H9 (cell line): ENCODE measurements around the gene FGFR3. TPM values are rescaled to one million over a fixed set of nuclear protein-coding genes. Genes with fewer than 3 reads are reported as not detected.

Source experiments
- DNase-seq: peaks from one replicate; pipeline ENCODE4 v3.0.0-alpha.2; 2017
- H2AFZ ChIP-seq: one replicate; pipeline ENCODE4 v1.6.1; 2013; ENCODE audit warnings: mild to moderate bottlenecking, low read length, control low read depth, moderate library complexity
- H2AK5ac ChIP-seq: 2 replicates; pipeline ENCODE4 v1.6.1; 2013; ENCODE audit warnings: low read length, control low read depth, mixed read lengths; ENCODE audit not compliant: insufficient read length
- H2BK120ac ChIP-seq: one replicate; pipeline ENCODE4 v1.6.1; 2013; ENCODE audit warnings: low read depth, mild to moderate bottlenecking, low read length, control low read depth, inconsistent platforms; ENCODE audit not compliant: poor library complexity, severe bottlenecking
- H2BK12ac ChIP-seq: 2 replicates; pipeline ENCODE4 v1.6.1; 2013; ENCODE audit warnings: low read length, control low read depth, mixed read lengths, low read depth; ENCODE audit not compliant: insufficient read length
- H2BK15ac ChIP-seq: 2 replicates; pipeline ENCODE4 v1.6.1; 2013; ENCODE audit warnings: low read depth, low read length, control low read depth
- H2BK20ac ChIP-seq: one replicate; pipeline ENCODE4 v1.6.1; 2013; ENCODE audit warnings: low read depth, mild to moderate bottlenecking, low read length, control low read depth, inconsistent platforms; ENCODE audit not compliant: poor library complexity, severe bottlenecking
- H2BK5ac ChIP-seq: 2 replicates; pipeline ENCODE4 v1.6.1; 2013; ENCODE audit warnings: low read length, control low read depth, mixed read lengths; ENCODE audit not compliant: insufficient read length
- H3K14ac ChIP-seq: 2 replicates; pipeline ENCODE4 v1.6.1; 2013; ENCODE audit warnings: low read length, control low read depth; ENCODE audit not compliant: insufficient read depth
- H3K18ac ChIP-seq: 2 replicates; pipeline ENCODE4 v1.6.1; 2013; ENCODE audit warnings: low read depth, mild to moderate bottlenecking, mixed read lengths, low read length, control low read depth; ENCODE audit not compliant: insufficient read length
- H3K23ac ChIP-seq: 2 replicates; pipeline ENCODE4 v1.6.1; 2013; ENCODE audit warnings: low read length, control low read depth, mixed read lengths, low read depth; ENCODE audit not compliant: insufficient read length
- H3K23me2 ChIP-seq: 2 replicates; pipeline ENCODE4 v1.6.1; 2013; ENCODE audit warnings: low read depth, mild to moderate bottlenecking, mixed read lengths, low read length, control low read depth; ENCODE audit not compliant: insufficient read length, poor library complexity, severe bottlenecking
- H3K27ac ChIP-seq: 2 replicates; pipeline ENCODE4 v1.5.1; 2013; ENCODE audit warnings: low read length, control low read depth, mixed read lengths, low read depth; ENCODE audit not compliant: insufficient read length
- H3K27me3 ChIP-seq: 2 replicates; pipeline ENCODE4 v1.6.1; 2013; ENCODE audit warnings: low read length, control low read depth, inconsistent platforms; ENCODE audit not compliant: insufficient read depth
- H3K4ac ChIP-seq: 2 replicates; pipeline ENCODE4 v1.6.1; 2013; ENCODE audit warnings: low read depth, mild to moderate bottlenecking, control low read depth, inconsistent platforms, low read length, moderate library complexity
- H3K4me1 ChIP-seq: 2 replicates; pipeline ENCODE4 v1.6.1; 2013; ENCODE audit warnings: low read length, control low read depth, inconsistent platforms; ENCODE audit not compliant: insufficient read depth
- H3K4me2 ChIP-seq: 2 replicates; pipeline ENCODE4 v1.6.1; 2013; ENCODE audit warnings: low read length, control low read depth, mixed read lengths; ENCODE audit not compliant: insufficient read length, insufficient read depth
- H3K56ac ChIP-seq: 2 replicates; pipeline ENCODE4 v1.6.1; 2013; ENCODE audit warnings: low read depth, mild to moderate bottlenecking, mixed read lengths, low read length, control low read depth; ENCODE audit not compliant: insufficient read length
- H3K79me1 ChIP-seq: 2 replicates; pipeline ENCODE4 v1.6.1; 2013; ENCODE audit warnings: low read depth, mild to moderate bottlenecking, moderate library complexity, low read length, control low read depth, inconsistent platforms; ENCODE audit not compliant: insufficient read depth, poor library complexity, severe bottlenecking
- H3K79me2 ChIP-seq: 2 replicates; pipeline ENCODE4 v1.6.1; 2013; ENCODE audit warnings: low read length, control low read depth, inconsistent platforms; ENCODE audit not compliant: insufficient read depth
- H3K9ac ChIP-seq: 2 replicates; pipeline ENCODE4 v1.6.1; 2013; ENCODE audit warnings: low read length, control low read depth, mixed read lengths; ENCODE audit not compliant: insufficient read length; ENCODE audit errors: extremely low read depth
- H3K9me3 ChIP-seq: one replicate; pipeline ENCODE4 v1.6.1; 2013; ENCODE audit warnings: low read depth, low read length, inconsistent platforms; ENCODE audit not compliant: control insufficient read depth
- H3T11ph ChIP-seq: one replicate; pipeline ENCODE4 v1.6.1; 2013; ENCODE audit warnings: mild to moderate bottlenecking, low read length, control low read depth, inconsistent platforms
- H4K20me1 ChIP-seq: one replicate; pipeline ENCODE4 v1.6.1; 2013; ENCODE audit not compliant: control insufficient read depth, insufficient read length, insufficient read depth
- H4K5ac ChIP-seq: 2 replicates; pipeline ENCODE4 v1.6.1; 2013; ENCODE audit warnings: low read depth, mild to moderate bottlenecking, mixed read lengths, low read length, control low read depth; ENCODE audit not compliant: insufficient read length
- H4K8ac ChIP-seq: replicated peaks from 2 replicates; pipeline ENCODE4 v1.6.1; 2013; ENCODE audit warnings: low read length, control low read depth, mixed read lengths, low read depth; ENCODE audit not compliant: insufficient read length
- H4K91ac ChIP-seq: 2 replicates; pipeline ENCODE4 v1.6.1; 2013; ENCODE audit warnings: low read depth, mild to moderate bottlenecking, moderate library complexity, mixed read lengths, low read length, control low read depth; ENCODE audit not compliant: insufficient read length
- H3K27ac Mint-ChIP-seq, 3 experiments: 2 replicates in 2 of 3; 3 replicates in 1 of 3; pipeline ENCODE4 v1.8.0; 2020 to 2021; ENCODE audit warnings: mixed read lengths in 3 of 3, mild to moderate bottlenecking in 1 of 3, moderate library complexity in 1 of 3
- H3K27me3 Mint-ChIP-seq: 2 replicates; pipeline ENCODE4 v1.8.0; 2021; ENCODE audit warnings: low read depth, mild to moderate bottlenecking, moderate library complexity, mixed read lengths
- H3K36me3 Mint-ChIP-seq, 3 experiments: 2 replicates in 2 of 3; 3 replicates in 1 of 3; pipeline ENCODE4 v1.8.0; 2020 to 2021; ENCODE audit warnings: low read depth in 3 of 3, mixed read lengths in 3 of 3; ENCODE audit not compliant: insufficient read depth in 1 of 3
- H3K4me1 Mint-ChIP-seq, 2 experiments: 2 replicates each; pipeline ENCODE4 v1.8.0; 2020; ENCODE audit warnings: mixed read lengths in 2 of 2
- H3K4me3 Mint-ChIP-seq, 2 experiments: 2 replicates in 1 of 2; 3 replicates in 1 of 2; pipeline ENCODE4 v1.8.0; 2020 to 2021; ENCODE audit warnings: mild to moderate bottlenecking in 2 of 2, mixed read lengths in 2 of 2, moderate library complexity in 1 of 2
- H3K9me3 Mint-ChIP-seq, 2 experiments: 2 replicates in 1 of 2; 3 replicates in 1 of 2; pipeline ENCODE4 v1.8.0; 2020; ENCODE audit warnings: mild to moderate bottlenecking in 2 of 2, mixed read lengths in 2 of 2, moderate library complexity in 1 of 2
- WGBS: extraction: QIAGEN DNeasy Blood & Tissue Kit; methylation state at CpG from one replicate; pipeline ENCODE4 v1.1.7; 2013; ENCODE audit warnings: missing lambda C conversion rate, low lambda C conversion rate, mixed read lengths; ENCODE audit not compliant: insufficient read length; ENCODE audit errors: extremely low coverage; 5-methylcytosine and 5-hydroxymethylcytosine counted together
- total RNA-seq: library from RNA; stranded (reverse); gene quantifications from 2 replicates; pipeline ENCODE4 v1.2.1, GENCODE V29; 2021
- TF ChIP-seq, protein P1 (sequence below): fragments of 200-600 bp; sonication (generic); conservative IDR thresholded peaks from 3 replicates; pipeline ENCODE4 v1.8.0; 2021; ENCODE audit warnings: antibody characterized with exemption, mild to moderate bottlenecking

Gene FGFR3
- total RNA-seq, 1 experiment from 2014 or later = 75.7 TPM

DNA sequence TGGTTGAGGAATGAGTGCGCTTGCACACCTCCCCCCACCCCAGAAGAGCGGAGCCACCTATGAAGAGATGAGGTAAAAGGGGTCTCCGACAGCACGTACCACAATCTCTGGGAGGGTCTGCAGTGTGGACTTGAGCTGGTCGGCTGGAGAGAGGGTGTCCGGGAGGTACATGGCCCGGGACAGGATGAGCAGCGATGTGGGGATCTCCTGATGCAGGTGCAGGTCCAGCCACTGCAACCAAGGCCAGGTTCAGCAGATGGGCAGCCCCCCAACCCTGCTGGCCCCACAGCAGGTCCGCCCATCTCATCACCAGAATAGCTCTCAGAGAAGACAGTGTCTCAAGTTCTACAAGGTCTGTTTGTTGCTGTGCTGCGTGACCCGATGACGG lies 30.4 kb downstream of the FGFR3 start:
- Histone ChIP-seq H3K4ac (no peak overlapping the region), H2BK15ac (no peak overlapping the region), H4K91ac (no peak overlapping the region), H3K23ac (no peak overlapping the region), H3K14ac (no peak overlapping the region), H3K18ac (no peak overlapping the region), H3T11ph (no peak overlapping the region), H3K56ac (no peak overlapping the region), H3K27ac (no peak overlapping the region), H3K4me2 (no peak overlapping the region), H2AFZ (no peak overlapping the region), H3K4me1 (no peaks in the 10 kb centered on the region), H2BK5ac (no peak overlapping the region), H3K9me3 (no peaks in the 10 kb centered on the region), H2AK5ac (no peak overlapping the region), H3K9ac (no peak overlapping the region), H3K23me2 (no peaks in the 10 kb centered on the region), H3K79me2 (no peaks in the 10 kb centered on the region), H2BK20ac (no peak overlapping the region), H3K79me1 (no peaks in the 10 kb centered on the region), H4K8ac (no peak overlapping the region), H2BK120ac (no peak overlapping the region), H2BK12ac (no peak overlapping the region), H4K5ac (no peak overlapping the region), H4K20me1 (no peaks in the 10 kb centered on the region), H3K27me3 (no peaks in the 10 kb centered on the region)
- no peaks in the 10 kb centered on the region for H3K9me3 Mint-ChIP-seq
- H3K4me1 Mint-ChIP-seq = no peaks in the 10 kb centered on the region
- WGBS = no CpG with 5 or more reads among the region's 12 CpGs
- no peak overlapping the region for H3K27ac Mint-ChIP-seq
- TF ChIP-seq, protein P1, sequence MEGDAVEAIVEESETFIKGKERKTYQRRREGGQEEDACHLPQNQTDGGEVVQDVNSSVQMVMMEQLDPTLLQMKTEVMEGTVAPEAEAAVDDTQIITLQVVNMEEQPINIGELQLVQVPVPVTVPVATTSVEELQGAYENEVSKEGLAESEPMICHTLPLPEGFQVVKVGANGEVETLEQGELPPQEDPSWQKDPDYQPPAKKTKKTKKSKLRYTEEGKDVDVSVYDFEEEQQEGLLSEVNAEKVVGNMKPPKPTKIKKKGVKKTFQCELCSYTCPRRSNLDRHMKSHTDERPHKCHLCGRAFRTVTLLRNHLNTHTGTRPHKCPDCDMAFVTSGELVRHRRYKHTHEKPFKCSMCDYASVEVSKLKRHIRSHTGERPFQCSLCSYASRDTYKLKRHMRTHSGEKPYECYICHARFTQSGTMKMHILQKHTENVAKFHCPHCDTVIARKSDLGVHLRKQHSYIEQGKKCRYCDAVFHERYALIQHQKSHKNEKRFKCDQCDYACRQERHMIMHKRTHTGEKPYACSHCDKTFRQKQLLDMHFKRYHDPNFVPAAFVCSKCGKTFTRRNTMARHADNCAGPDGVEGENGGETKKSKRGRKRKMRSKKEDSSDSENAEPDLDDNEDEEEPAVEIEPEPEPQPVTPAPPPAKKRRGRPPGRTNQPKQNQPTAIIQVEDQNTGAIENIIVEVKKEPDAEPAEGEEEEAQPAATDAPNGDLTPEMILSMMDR = no peak
- DNase-seq = no peak
- peaks cover 25 to 67% (median 57%) of the 10 kb centered on the region in 3 experiments; a peak in 6 of 7 replicates for H3K36me3 Mint-ChIP-seq
- no peak overlapping the region for H3K4me3 Mint-ChIP-seq
- no peaks in the 10 kb centered on the region; the same call in 1 of the 2 replicates for H3K27me3 Mint-ChIP-seq
